Endothelial cell of umbilical vein (primary cell): ENCODE results near the gene MESD. TPM values are rescaled to one million over a fixed set of nuclear protein-coding genes. Genes with fewer than 3 reads are reported as not detected.

Source experiments
- BruUV-seq: library from RNA; stranded (reverse); fragments of 400-500 nt; replicated peaks from 2 replicates; lab custom pipeline; 2021; lab: Mats Ljungman, UMichigan
- CTCF ChIA-PET: fragments of 300-600, 350-600 bp; sonication (Branson Sonifier 250); formaldehyde crosslinking; loops from one replicate; lab custom pipeline; 2021; ENCODE audit warnings: antibody characterized with exemption, inconsistent platforms; lab: Charles Lee
- POLR2A ChIA-PET: fragments of 300-600, 350-600 bp; sonication (Branson Sonifier 250); formaldehyde crosslinking; loops from one replicate; lab custom pipeline; 2021; ENCODE audit warnings: antibody characterized with exemption, inconsistent platforms; lab: Charles Lee
- DNase-seq: peaks from one replicate; pipeline ENCODE4 v3.0.0-alpha.2; 2011; ENCODE audit warnings: low read depth, low spot score
- FAIRE-seq: peaks from 2 replicates; lab custom pipeline; 2011; peaks lifted over from hg19 to GRCh38; lab: Jason Lieb, UNC
- H2AFZ ChIP-seq: 2 replicates; pipeline ENCODE4 v1.6.0; 2012; ENCODE audit warnings: low read depth, low read length, control low read depth, inconsistent platforms
- H3K27ac ChIP-seq: 2 replicates; pipeline ENCODE4 v1.5.1; 2011; ENCODE audit warnings: low read depth, mild to moderate bottlenecking, control low read depth, low read length, moderate library complexity; ENCODE audit not compliant: insufficient read depth
- H3K27me3 ChIP-seq, 2 experiments: 2 replicates each; pipeline versions ENCODE4 v1.6.0 to v1.6.1; 2011; ENCODE audit warnings: low read length in 2 of 2, mixed read lengths in 1 of 2; ENCODE audit not compliant: control insufficient read depth in 2 of 2, insufficient read depth in 2 of 2
- H3K36me3 ChIP-seq, 2 experiments: 2 replicates in 1 of 2; 3 replicates in 1 of 2; pipeline ENCODE4 v1.5.1; 2011; ENCODE audit warnings: low read length in 2 of 2, mild to moderate bottlenecking in 1 of 2, moderate library complexity in 1 of 2; ENCODE audit not compliant: control insufficient read depth in 2 of 2, insufficient read depth in 2 of 2; ENCODE audit errors: extremely low read depth in 1 of 2
- H3K4me1 ChIP-seq: 3 replicates; pipeline ENCODE4 v1.5.1; 2011; ENCODE audit warnings: mild to moderate bottlenecking, low read length; ENCODE audit not compliant: control insufficient read depth, insufficient read depth; ENCODE audit errors: extremely low read depth
- H3K4me2 ChIP-seq: 2 replicates; pipeline ENCODE4 v1.6.1; 2011; ENCODE audit warnings: low read length, control low read depth, mixed read lengths; ENCODE audit not compliant: insufficient read depth
- H3K4me3 ChIP-seq, 3 experiments: fragments of 200-600 bp in 1 of 3; sonication (generic), shearing (Covaris generic) in 1 of 3; replicated peaks in 1 of 3; 2 replicates each; pipeline ENCODE4 v1.5.1; 2011 to 2016; ENCODE audit warnings: control low read depth in 3 of 3, low read length in 3 of 3, mild to moderate bottlenecking in 2 of 3, inconsistent platforms in 1 of 3, low read depth in 1 of 3, moderate library complexity in 1 of 3; ENCODE audit not compliant: insufficient read depth in 1 of 3
- H3K79me2 ChIP-seq: 2 replicates; pipeline ENCODE4 v1.6.0; 2012; ENCODE audit warnings: low read length, inconsistent platforms; ENCODE audit not compliant: control insufficient read depth, insufficient read depth
- H3K9ac ChIP-seq: replicated peaks from 2 replicates; pipeline ENCODE3; 2011; ENCODE audit warnings: low read length, control low read depth; ENCODE audit not compliant: insufficient read depth; ENCODE audit errors: extremely low read depth
- H3K9me1 ChIP-seq: replicated peaks from 3 replicates; pipeline ENCODE4 v1.6.0; 2011; ENCODE audit warnings: mild to moderate bottlenecking, low read length; ENCODE audit not compliant: control insufficient read depth, insufficient read depth; ENCODE audit errors: extremely low read depth
- H3K9me3 ChIP-seq: replicated peaks from 2 replicates; pipeline ENCODE4 v1.5.1; 2012; ENCODE audit warnings: low read length, inconsistent platforms; ENCODE audit not compliant: control insufficient read depth, insufficient read depth
- H4K20me1 ChIP-seq: replicated peaks from 2 replicates; pipeline ENCODE3; 2011; ENCODE audit warnings: mild to moderate bottlenecking, low read length; ENCODE audit not compliant: control insufficient read depth, insufficient read depth; ENCODE audit errors: extremely low read depth
- EZH2 ChIP-seq: IDR thresholded peaks from 2 replicates; pipeline ENCODE4 v1.6.1; 2012; ENCODE audit warnings: borderline replicate concordance, low read depth, mild to moderate bottlenecking, moderate library complexity, low read length, inconsistent platforms; ENCODE audit not compliant: severe bottlenecking
- FOS ChIP-seq: IDR thresholded peaks from 2 replicates; pipeline ENCODE4 v1.6.1; 2011; ENCODE audit warnings: mild to moderate bottlenecking, low read length, moderate library complexity, borderline replicate concordance; ENCODE audit not compliant: insufficient read depth
- GATA2 ChIP-seq: IDR thresholded peaks from 2 replicates; pipeline ENCODE4 v1.7.0; 2011; ENCODE audit warnings: low read depth, mild to moderate bottlenecking, moderate library complexity, mixed read lengths, low read length; ENCODE audit not compliant: insufficient read length, insufficient read depth
- JUN ChIP-seq: IDR thresholded peaks from 2 replicates; pipeline ENCODE4 v1.6.1; 2011; ENCODE audit warnings: borderline replicate concordance, low read depth; ENCODE audit not compliant: insufficient read length, insufficient read depth
- MYC ChIP-seq: IDR thresholded peaks from one replicate; pipeline ENCODE4 v1.6.1; 2011; ENCODE audit warnings: mild to moderate bottlenecking, low read depth, low read length
- dilution Hi-C: fragments of 300-500 bp; cut with MboI; formaldehyde crosslinking; loops from one replicate; pipeline ENCODE4 v1.15.0; 2019; ENCODE audit warnings: low sequenced_read_pairs; ENCODE audit not compliant: extremely low pct_ligation_motif_present
- intact Hi-C: fragments of 100-400 bp; cut with micrococcal nuclease; formaldehyde crosslinking; loops from one replicate; pipeline ENCODE4 v1.10.0; 2022
- polyA plus RNA-seq, 4 experiments: library from polyadenylated mRNA; depleted of rRNA in 3 of 4; stranded (reverse) in 3 of 4; unstranded in 1 of 4; fragments of >200 nt; gene quantifications; 2 replicates each; pipeline versions ENCODE4 v1.2.1 to v1.2.3, GENCODE V29; 2011 to 2012; ENCODE audit warnings: missing spikeins in 1 of 4
- total RNA-seq: library from RNA; stranded (reverse); gene quantifications from 2 replicates; pipeline ENCODE4 v1.2.3, GENCODE V29; 2021
- TF ChIP-seq, protein P1 (sequence below), 2 donors: IDR thresholded peaks; 1 replicate in 1 of 2; 2 replicates in 1 of 2; pipeline ENCODE4 v1.5.1; 2011; ENCODE audit warnings: low read length in 2 of 2, mild to moderate bottlenecking in 2 of 2, moderate library complexity in 2 of 2, control low read depth in 1 of 2, inconsistent platforms in 1 of 2, low read depth in 1 of 2; ENCODE audit not compliant: insufficient read depth in 1 of 2; ENCODE audit errors: extremely low read depth in 1 of 2
- TF ChIP-seq, protein P2 (sequence below): IDR thresholded peaks from 2 replicates; pipeline ENCODE4 v1.6.1; 2011; ENCODE audit not compliant: insufficient read depth, insufficient read length

Gene MESD
- total and polyA plus RNA-seq, 2 donors (not counting 3 experiments of a cell fraction or from before 2014, with no cell fraction given) = 12.8 to 30.5 TPM

DNA sequence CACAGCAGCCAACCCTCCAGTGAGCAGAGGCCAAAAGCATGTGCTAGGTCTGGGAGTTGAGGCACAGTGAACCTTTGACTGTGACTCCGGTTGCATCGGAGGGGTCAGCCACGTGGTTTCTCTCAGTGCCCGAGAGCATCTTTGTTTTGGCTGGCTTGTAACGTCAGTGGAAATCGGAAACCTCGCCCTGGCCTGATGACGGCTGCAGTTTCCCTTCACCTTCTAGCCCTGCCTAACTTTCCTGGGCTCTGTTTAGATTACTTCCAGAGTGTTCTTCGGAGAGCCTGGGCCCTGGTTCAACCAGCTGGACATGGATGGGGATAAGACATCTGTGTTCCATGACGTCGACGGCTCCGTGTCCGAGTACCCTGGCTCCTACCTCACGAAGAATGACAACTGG lies 56.6 kb downstream of the MESD start:
- Histone ChIP-seq H3K4me2 (no peak overlapping the region), H3K9ac (no peak overlapping the region), H3K36me3 (no peaks in the 10 kb centered on the region), H3K9me1 (no peaks in the 10 kb centered on the region), H2AFZ (no peak overlapping the region), H3K4me1 (peaks cover 18% of the 10 kb centered on the region), H3K9me3 (no peaks in the 10 kb centered on the region), H3K4me3 (no peak overlapping the region), H4K20me1 (no peaks in the 10 kb centered on the region), H3K27me3 (no peaks in the 10 kb centered on the region), H3K27ac (no peak overlapping the region), H3K79me2 (no peaks in the 10 kb centered on the region)
- DNase-seq = peak; percentile 6
- FAIRE-seq = peak; percentile 43
- BruUV-seq = no TSS peak
- dilution Hi-C loops (no loop called here), intact Hi-C loops (loop anchor here (10.0 kb wide), 1 partner anchor 1048 kb away; no protein-coding TSS in a partner anchor)
- TF ChIP-seq FOS (no peak), GATA2 (no peak), JUN (no peak), EZH2 (no peak), MYC (no peak)
- TF ChIP-seq, protein P1, sequence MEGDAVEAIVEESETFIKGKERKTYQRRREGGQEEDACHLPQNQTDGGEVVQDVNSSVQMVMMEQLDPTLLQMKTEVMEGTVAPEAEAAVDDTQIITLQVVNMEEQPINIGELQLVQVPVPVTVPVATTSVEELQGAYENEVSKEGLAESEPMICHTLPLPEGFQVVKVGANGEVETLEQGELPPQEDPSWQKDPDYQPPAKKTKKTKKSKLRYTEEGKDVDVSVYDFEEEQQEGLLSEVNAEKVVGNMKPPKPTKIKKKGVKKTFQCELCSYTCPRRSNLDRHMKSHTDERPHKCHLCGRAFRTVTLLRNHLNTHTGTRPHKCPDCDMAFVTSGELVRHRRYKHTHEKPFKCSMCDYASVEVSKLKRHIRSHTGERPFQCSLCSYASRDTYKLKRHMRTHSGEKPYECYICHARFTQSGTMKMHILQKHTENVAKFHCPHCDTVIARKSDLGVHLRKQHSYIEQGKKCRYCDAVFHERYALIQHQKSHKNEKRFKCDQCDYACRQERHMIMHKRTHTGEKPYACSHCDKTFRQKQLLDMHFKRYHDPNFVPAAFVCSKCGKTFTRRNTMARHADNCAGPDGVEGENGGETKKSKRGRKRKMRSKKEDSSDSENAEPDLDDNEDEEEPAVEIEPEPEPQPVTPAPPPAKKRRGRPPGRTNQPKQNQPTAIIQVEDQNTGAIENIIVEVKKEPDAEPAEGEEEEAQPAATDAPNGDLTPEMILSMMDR (IDR thresholded peaks at IDR 0.05; ENCODE audit: extremely low read depth in 1 of 2, insufficient read depth in 1 of 2, low read depth in 1 of 2, low read length in 2 of 2) = no peak
- TF ChIP-seq, protein P2, sequence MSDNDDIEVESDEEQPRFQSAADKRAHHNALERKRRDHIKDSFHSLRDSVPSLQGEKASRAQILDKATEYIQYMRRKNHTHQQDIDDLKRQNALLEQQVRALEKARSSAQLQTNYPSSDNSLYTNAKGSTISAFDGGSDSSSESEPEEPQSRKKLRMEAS = peak; percentile 36
- ChIA-PET CTCF (no interaction called here), POLR2A (no interaction called here)
